Gastrocnemius medialis (tissue), 4 donors: ENCODE results near the gene CHTF8. TPM values are rescaled to one million over a fixed set of nuclear protein-coding genes. Genes with fewer than 3 reads are reported as not detected.

Experiments used
- ATAC-seq, 2 donors: fragments of 150-250 bp; one replicate each; pipeline ENCODE4 v1.9.1; 2016
- DNase-seq, 2 donors: peaks; one replicate each; pipeline ENCODE4 v3.0.0-alpha.2; 2019
- H3K27ac ChIP-seq, 4 donors: fragments of 200-600 bp; sonication (generic); 1 replicate in 1 of 4; 2 replicates in 3 of 4; pipeline ENCODE4 v1.5.1; 2016 to 2018; ENCODE audit warnings: mild to moderate bottlenecking in 2 of 4, moderate library complexity in 1 of 4
- H3K27me3 ChIP-seq, 3 donors: fragments of 200-600 bp; sonication (generic) in 2 of 3; 1 replicate in 1 of 3; 2 replicates in 2 of 3; pipeline versions ENCODE4 v1.5.1 to v1.6.0; 2016 to 2019; ENCODE audit warnings: mild to moderate bottlenecking in 1 of 3, moderate library complexity in 1 of 3
- H3K36me3 ChIP-seq, 2 donors: fragments of 200-600 bp; sonication (generic) in 1 of 2; one replicate each; pipeline ENCODE4 v1.5.1; 2017 to 2018
- H3K4me1 ChIP-seq, 2 donors: fragments of 200-600 bp; sonication (generic) in 1 of 2; one replicate each; pipeline ENCODE4 v1.5.1; 2016 to 2017; ENCODE audit warnings: mild to moderate bottlenecking in 2 of 2
- H3K4me3 ChIP-seq, 4 donors: fragments of 200-600 bp; sonication (generic) in 3 of 4; 1 replicate in 1 of 4; 2 replicates in 3 of 4; pipeline ENCODE4 v1.5.1; 2016 to 2019; ENCODE audit warnings: mild to moderate bottlenecking in 2 of 4
- H3K9me3 ChIP-seq, 3 donors: fragments of 200-600 bp; sonication (generic) in 2 of 3; 1 replicate in 1 of 3; 2 replicates in 2 of 3; pipeline ENCODE4 v1.5.1; 2016 to 2019
- CTCF ChIP-seq, 5 experiments: fragments of 450-650 bp in 3 of 5; fragments of 200-600 bp in 2 of 5; sonication (generic) in 2 of 5; IDR thresholded peaks in 4 of 5; conservative IDR thresholded peaks in 1 of 5; 1 replicate in 4 of 5; 2 replicates in 1 of 5; pipeline ENCODE4 v1.5.1; 2016 to 2019; ENCODE audit warnings: antibody characterized with exemption in 5 of 5, mild to moderate bottlenecking in 3 of 5, moderate library complexity in 3 of 5
- POLR2A ChIP-seq, 2 donors: fragments of 450-650 bp; IDR thresholded peaks; one replicate each; pipeline ENCODE4 v1.6.1; 2017; ENCODE audit warnings: antibody characterized with exemption in 2 of 2, mild to moderate bottlenecking in 2 of 2, moderate library complexity in 2 of 2
- in situ Hi-C, 4 donors: fragments of 200-750 bp; cut with MboI; loops; one replicate each; pipeline versions ENCODE4 v1.15.0 to v1.8.0; 2017; ENCODE audit warnings: low sequenced_read_pairs in 4 of 4
- intact Hi-C: fragments of 100-400 bp; cut with DNase I; formaldehyde crosslinking; loops from one replicate; pipeline ENCODE4 v1.15.1; 2023; ENCODE audit warnings: low total_unique reads
- total RNA-seq, 4 donors: library from RNA; depleted of rRNA; stranded (reverse); fragments of >200 nt; gene quantifications; one replicate each; pipeline versions ENCODE4 v1.1.0 to v1.2.3, GENCODE V29; 2016

CHTF8 gene
- total RNA-seq, 4 donors from 2014 or later, result 27.3 to 52.3 (median 34.8) TPM

- Histone ChIP-seq H3K4me3 (no peak overlapping the region), H3K27ac (no peak overlapping the region), H3K36me3 (no peaks in the 10 kb centered on the region), H3K4me1 (no peaks in the 10 kb centered on the region), H3K9me3 (no peaks in the 10 kb centered on the region), H3K27me3 (no peaks in the 10 kb centered on the region)
- intact Hi-C loops, result no loop called here
- in situ Hi-C loops, result no loop called here
- TF ChIP-seq POLR2A (IDR thresholded peaks at IDR 0.05) (no peak), CTCF (IDR thresholded peaks at IDR 0.05 in 4 of 5, conservative IDR thresholded peaks at IDR 0.05 in 1 of 5) (no peak)
- ATAC-seq (no peak), DNase-seq (no peak)
These were observed 61.4 kb downstream of the CHTF8 start for GRCh38 chr16:69071036-69071435.

- Histone ChIP-seq H3K27ac (no peak overlapping the region), H3K4me3 (no peak overlapping the region), H3K9me3 (no peaks in the 10 kb centered on the region), H3K27me3 (no peaks in the 10 kb centered on the region), H3K36me3 (no peaks in the 10 kb centered on the region), H3K4me1 (peaks cover 4 to 8% of the 10 kb centered on the region in 2 donors)
- intact Hi-C loops (loop anchor here (5.0 kb wide), 1 partner anchor 33 kb away; no protein-coding TSS in a partner anchor), in situ Hi-C loops (no loop called here)
- no peak for TF ChIP-seq POLR2A (IDR thresholded peaks at IDR 0.05)
- TF ChIP-seq CTCF (IDR thresholded peaks at IDR 0.05 in 4 of 5, conservative IDR thresholded peaks at IDR 0.05 in 1 of 5), result no peak
- no peak for DNase-seq
- no peak for ATAC-seq
These were observed 62.9 kb downstream of the CHTF8 start for GRCh38 chr16:69069504-69069903.

Other genes with a start within 250 kb of the CHTF8 start
- 10 to 100 TPM in 1 of 4 donors, 1 to 10 TPM in 1, under 1 TPM in 1, not detected in 1; 0.23 to 10.0 (median 1.6) TPM for gene HAS3, start 26.9 kb downstream of the CHTF8 start, total RNA-seq
- gene UTP4, start 61 bp upstream of the CHTF8 start, total RNA-seq, result 10 to 100 TPM; 33.1 to 44.2 (median 35.5) TPM
- gene SNTB2, start 54.6 kb upstream of the CHTF8 start, total RNA-seq, result 10 to 100 TPM; 13.3 to 36.8 (median 33.0) TPM
- 100 to 1,000 TPM in 1 of 4 donors, 10 to 100 TPM in 3; 53.3 to 112 (median 70.1) TPM for gene VPS4A, start 178.8 kb upstream of the CHTF8 start, total RNA-seq
- gene PDF, start 198.0 kb upstream of the CHTF8 start, total RNA-seq, result 10 to 100 TPM; 11.0 to 23.1 (median 16.8) TPM
- gene COG8, start 207.0 kb upstream of the CHTF8 start, total RNA-seq, result 10 to 100 TPM; 41.2 to 56.5 (median 52.1) TPM
- gene NIP7, start 207.2 kb upstream of the CHTF8 start, total RNA-seq, result 10 to 100 TPM in 2 of 4 donors, 1 to 10 TPM in 2; 7.3 to 13.5 (median 9.7) TPM
- 1 to 10 TPM in 1 of 4 donors, not detected in 3; 1.3 TPM for gene TMED6, start 219.2 kb upstream of the CHTF8 start, total RNA-seq